NB4 (cell line): ENCODE results near the gene SPPL2B.

ENCODE experiments used
- DNase-seq: peaks from one replicate; pipeline ENCODE4 v3.0.0; 2010; ENCODE audit warnings: low read depth
- H3K4me3 ChIP-seq: one replicate; pipeline ENCODE4 v1.5.1; 2011; ENCODE audit warnings: mild to moderate bottlenecking, low read depth, low read length, moderate library complexity
- CTCF ChIP-seq: IDR thresholded peaks from one replicate; pipeline ENCODE4 v1.5.1; 2012; ENCODE audit warnings: low read depth, low read length
- MYC ChIP-seq: IDR thresholded peaks from 2 replicates; pipeline ENCODE4 v1.6.1; 2011; ENCODE audit warnings: low read depth, low read length
- POLR2A ChIP-seq: IDR thresholded peaks from 2 replicates; pipeline ENCODE4 v1.6.1; 2011; ENCODE audit warnings: mild to moderate bottlenecking; ENCODE audit not compliant: insufficient read length; ENCODE audit errors: extremely low read depth
- TF ChIP-seq, protein P1 (sequence below): IDR thresholded peaks from 2 replicates; pipeline ENCODE4 v1.6.1; 2011; ENCODE audit warnings: low read depth, low read length

SPPL2B gene

GRCh38 chr19:2372076-2372612 lies 43.7 kb downstream of the SPPL2B start:
- no peak overlapping the region for H3K4me3 ChIP-seq
- TF ChIP-seq MYC (no peak), POLR2A (no peak), CTCF (no peak)
- TF ChIP-seq, protein P1, sequence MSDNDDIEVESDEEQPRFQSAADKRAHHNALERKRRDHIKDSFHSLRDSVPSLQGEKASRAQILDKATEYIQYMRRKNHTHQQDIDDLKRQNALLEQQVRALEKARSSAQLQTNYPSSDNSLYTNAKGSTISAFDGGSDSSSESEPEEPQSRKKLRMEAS = no peak
- DNase-seq = no peak

GRCh38 chr19:2374808-2375207 lies 46.3 kb downstream of the SPPL2B start:
- TF ChIP-seq, protein P1 = no peak
- no peak for TF ChIP-seq MYC
- no peak for TF ChIP-seq POLR2A
- no peak for TF ChIP-seq CTCF
- DNase-seq = no peak
- no peak overlapping the region for H3K4me3 ChIP-seq

GRCh38 chr19:2375353-2376121 lies 47.1 kb downstream of the SPPL2B start:
- no peak for DNase-seq
- H3K4me3 ChIP-seq = no peak overlapping the region
- TF ChIP-seq CTCF = no peak
- TF ChIP-seq, protein P1 = no peak
- no peak for TF ChIP-seq POLR2A
- no peak for TF ChIP-seq MYC

GRCh38 chr19:2376784-2377519 lies 48.5 kb downstream of the SPPL2B start:
- TF ChIP-seq POLR2A = no peak
- TF ChIP-seq, protein P1 = no peak
- no peak for DNase-seq
- no peak overlapping the region for H3K4me3 ChIP-seq

DNA sequence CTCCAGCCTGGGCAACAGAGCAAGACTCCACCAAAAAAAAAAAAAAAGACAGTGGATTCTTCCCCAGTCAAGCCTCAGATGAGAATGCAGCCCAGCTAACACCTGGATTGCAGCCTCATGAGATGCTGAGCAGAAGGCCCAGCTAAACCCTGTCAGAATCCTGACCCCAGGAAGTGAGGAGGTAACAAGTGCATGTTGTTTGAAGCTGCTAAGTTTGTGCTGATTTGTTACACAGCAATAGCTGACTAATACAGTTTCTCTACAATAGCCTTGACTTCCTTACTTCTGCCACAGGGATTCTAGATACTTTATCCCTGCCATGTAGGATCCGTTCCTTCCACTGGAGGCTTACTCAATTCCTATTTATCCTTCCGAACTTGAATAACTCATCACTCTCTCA lies 52.1 kb downstream of the SPPL2B start:
- no peak for DNase-seq
- H3K4me3 ChIP-seq = no peak overlapping the region
- TF ChIP-seq MYC = no peak
- TF ChIP-seq, protein P1 = no peak
- no peak for TF ChIP-seq CTCF
- TF ChIP-seq POLR2A = no peak

DNA sequence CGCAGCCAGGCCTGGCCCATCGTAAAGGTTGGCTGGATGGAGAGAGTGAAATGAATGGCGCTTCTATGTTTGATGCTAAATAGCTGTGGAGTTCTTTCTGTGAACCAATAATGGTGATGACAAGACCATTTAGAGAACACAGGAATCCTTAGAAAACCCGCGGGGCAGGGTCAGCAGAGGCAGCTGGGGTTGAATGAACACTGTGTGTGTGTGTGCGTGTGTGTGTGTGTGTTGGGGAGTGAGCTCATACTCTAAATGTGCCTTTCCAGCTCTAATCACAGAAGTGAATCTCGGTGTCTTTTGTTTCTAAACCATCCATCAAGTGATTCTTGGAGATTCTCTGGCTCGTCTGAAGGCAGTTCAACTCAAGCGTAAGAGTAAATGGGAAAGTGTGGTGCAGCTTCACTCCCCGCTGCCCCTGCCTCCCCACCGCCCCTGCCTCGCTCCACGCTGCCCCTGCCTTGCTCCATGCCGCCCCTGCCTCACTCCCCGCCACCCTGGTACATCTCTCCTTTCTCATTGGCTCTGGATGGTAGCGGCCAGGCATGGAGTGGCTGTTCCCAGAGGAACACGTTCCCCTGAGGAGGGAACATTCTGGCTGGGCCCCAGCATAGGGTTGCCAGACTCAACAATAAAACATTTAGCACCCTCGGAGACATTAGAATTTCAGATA lies 52.8 kb downstream of the SPPL2B start:
- TF ChIP-seq MYC (no peak), CTCF (no peak), POLR2A (no peak)
- TF ChIP-seq, protein P1 = no peak
- DNase-seq = no peak

More for the DNA sequence above, 52.8 kb downstream of the SPPL2B start:
- H3K4me3 ChIP-seq = no peak overlapping the region
